Ovary (tissue), 9 donors: ENCODE measurements around the gene VDR. TPM values are rescaled to one million over a fixed set of nuclear protein-coding genes. Genes with fewer than 3 reads are reported as not detected.
A peak's percentile ranks its signal among the peaks of the same experiment; 100 is the strongest.

Source experiments
- DNase-seq, 5 donors: peaks; one replicate each; pipeline ENCODE4 v3.0.0-alpha.2; 2019 to 2020
- H3K27ac ChIP-seq, 2 donors: fragments of 200-600 bp; one replicate each; pipeline versions ENCODE4 v1.5.1 to v1.8.0; 2019 to 2022
- H3K27me3 ChIP-seq: fragments of 200-600 bp; one replicate; pipeline ENCODE4 v1.8.0; 2022
- H3K36me3 ChIP-seq: fragments of 200-600 bp; sonication (generic); one replicate; pipeline ENCODE4 v1.5.1; 2019
- H3K4me1 ChIP-seq: one replicate; pipeline ENCODE4 v1.8.1; 2013; ENCODE audit warnings: mild to moderate bottlenecking, moderate library complexity; ENCODE audit not compliant: insufficient read depth
- H3K4me3 ChIP-seq: fragments of 200-600 bp; sonication (generic); one replicate; pipeline ENCODE4 v1.5.1; 2017
- H3K9me3 ChIP-seq, 2 donors: fragments of 200-600 bp in 1 of 2; sonication (generic) in 1 of 2; one replicate each; pipeline versions ENCODE4 v1.5.1 to v1.8.1; 2013 to 2019; ENCODE audit warnings: mild to moderate bottlenecking in 1 of 2, moderate library complexity in 1 of 2
- EP300 ChIP-seq: sonication (generic); formaldehyde crosslinking; IDR thresholded peaks from one replicate; pipeline ENCODE4 v1.6.1; 2017; ENCODE audit warnings: antibody characterized with exemption
- POLR2A ChIP-seq: fragments of 450-650 bp; IDR thresholded peaks from one replicate; pipeline ENCODE4 v1.6.1; 2017; ENCODE audit warnings: antibody characterized with exemption, mild to moderate bottlenecking, moderate library complexity
- WGBS, 3 donors: extraction: QIAGEN DNeasy Blood & Tissue Kit in 1 of 3; methylation state at CpG; one replicate each; pipeline versions ENCODE4 v1.1.5 to v1.1.7; 2013 to 2017; 5-methylcytosine and 5-hydroxymethylcytosine counted together
- intact Hi-C, 4 donors: fragments of 100-400 bp; cut with DNase I; formaldehyde crosslinking; loops; one replicate each; pipeline versions ENCODE4 v1.11.0 to v1.15.1; 2022 to 2023
- polyA plus RNA-seq, 2 donors: library from polyadenylated mRNA; stranded (reverse); fragments of 200-250 nt in 1 of 2; fragments of 350-450 nt in 1 of 2; fragmentation: Illumina TruSeq in 1 of 2; extraction: RNeasy Lipid Tissue Mini Kit (QIAGEN cat#74804) in 1 of 2; gene quantifications; one replicate each; pipeline ENCODE4 v1.2.3, GENCODE V29; 2013 to 2014
- total RNA-seq, 7 donors: library from RNA; depleted of rRNA in 2 of 7; stranded (reverse); fragments of >200 nt in 2 of 7; fragmentation: NEBNext Ultra II Directional in 3 of 7; extraction: Animal tissue kit (Norgen Biotek cat#: 25700) in 3 of 7; gene quantifications; one replicate each; pipeline versions ENCODE4 v1.1.0 to v1.2.4, GENCODE V29; 2016 to 2023
- TF ChIP-seq, protein P1 (sequence below), 3 donors: fragments of 450-650 bp in 2 of 3; fragments of 200-600 bp in 1 of 3; IDR thresholded peaks; one replicate each; pipeline versions ENCODE4 v1.5.1 to v1.8.0; 2016 to 2022; ENCODE audit warnings: antibody characterized with exemption in 3 of 3, mild to moderate bottlenecking in 1 of 3
- donor health status: DM: no; HTN: no; CAD: no; lungs with moderate emphysema.
- donor health status: DM: no; HTN: no; CAD: no.
- donor health status: Bipolar disorder and iron deficiency.
- donor health status: DM: yes; HTN: yes; CAD: no.
- donor health status: DM: no; HTN: no; CAD: no.
- donor health status: DM: yes; HTN: yes; CAD: no.

Gene VDR
- total and polyA plus RNA-seq, 9 donors = 0.31 to 2.7 (median 1.1) TPM

DNA sequence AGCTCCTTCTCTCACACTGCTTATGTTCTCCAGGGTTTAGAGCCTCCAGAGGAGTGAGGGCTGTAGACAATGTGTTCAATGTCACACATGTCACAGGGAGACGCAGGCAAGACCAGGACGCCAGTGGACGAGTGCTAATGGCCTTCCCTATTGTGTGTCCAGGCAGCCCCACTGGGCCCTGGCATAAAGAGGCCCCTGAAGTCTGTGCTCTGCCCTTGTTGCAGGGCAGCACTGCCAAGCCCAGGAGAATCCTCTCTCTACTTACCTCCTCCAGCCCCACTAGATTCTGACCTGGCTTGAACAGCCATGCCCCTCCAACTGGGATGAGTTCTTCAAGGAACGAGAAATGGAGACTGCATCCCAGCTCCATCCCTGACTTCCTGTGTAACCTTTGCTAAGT is 33.8 kb upstream of the VDR start:
- H3K27ac ChIP-seq = no peak overlapping the region
- intact Hi-C loops = no loop called here
- peaks cover 4% of the 10 kb centered on the region for H3K4me1 ChIP-seq
- TF ChIP-seq, protein P1, sequence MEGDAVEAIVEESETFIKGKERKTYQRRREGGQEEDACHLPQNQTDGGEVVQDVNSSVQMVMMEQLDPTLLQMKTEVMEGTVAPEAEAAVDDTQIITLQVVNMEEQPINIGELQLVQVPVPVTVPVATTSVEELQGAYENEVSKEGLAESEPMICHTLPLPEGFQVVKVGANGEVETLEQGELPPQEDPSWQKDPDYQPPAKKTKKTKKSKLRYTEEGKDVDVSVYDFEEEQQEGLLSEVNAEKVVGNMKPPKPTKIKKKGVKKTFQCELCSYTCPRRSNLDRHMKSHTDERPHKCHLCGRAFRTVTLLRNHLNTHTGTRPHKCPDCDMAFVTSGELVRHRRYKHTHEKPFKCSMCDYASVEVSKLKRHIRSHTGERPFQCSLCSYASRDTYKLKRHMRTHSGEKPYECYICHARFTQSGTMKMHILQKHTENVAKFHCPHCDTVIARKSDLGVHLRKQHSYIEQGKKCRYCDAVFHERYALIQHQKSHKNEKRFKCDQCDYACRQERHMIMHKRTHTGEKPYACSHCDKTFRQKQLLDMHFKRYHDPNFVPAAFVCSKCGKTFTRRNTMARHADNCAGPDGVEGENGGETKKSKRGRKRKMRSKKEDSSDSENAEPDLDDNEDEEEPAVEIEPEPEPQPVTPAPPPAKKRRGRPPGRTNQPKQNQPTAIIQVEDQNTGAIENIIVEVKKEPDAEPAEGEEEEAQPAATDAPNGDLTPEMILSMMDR (IDR thresholded peaks at IDR 0.05) = no peak
- TF ChIP-seq POLR2A = no peak
- no peak for TF ChIP-seq EP300
- DNase-seq = no peak
- no peaks in the 10 kb centered on the region for H3K27me3 ChIP-seq
- H3K4me3 ChIP-seq = no peak overlapping the region
- H3K36me3 ChIP-seq = no peaks in the 10 kb centered on the region
- H3K9me3 ChIP-seq = no peaks in the 10 kb centered on the region
- 91 to 98% (median 96%) methylated on average over 4 of the region's 4 CpGs for WGBS, 3 donors

DNA sequence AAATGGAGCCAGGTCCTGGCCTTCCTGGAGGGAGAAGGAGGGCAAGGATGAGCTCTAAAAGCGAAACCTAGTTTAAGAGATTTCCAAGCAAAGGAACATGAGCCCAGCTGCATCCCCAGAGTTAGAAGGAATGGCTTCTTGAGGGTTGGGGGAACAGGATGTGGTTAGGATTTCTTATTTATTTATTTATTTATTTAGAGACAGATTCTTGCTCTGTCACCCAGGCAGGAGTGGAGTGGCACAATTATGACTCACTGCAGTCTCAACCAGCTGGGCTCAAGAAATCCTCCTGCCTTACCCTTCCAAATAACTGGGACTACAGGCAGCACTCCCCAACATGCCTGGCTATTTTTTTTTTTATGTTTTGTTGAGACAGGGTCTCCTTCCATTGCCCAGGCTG is 33.3 kb upstream of the VDR start:
- no peak overlapping the region for H3K27ac ChIP-seq
- TF ChIP-seq, protein P1 (IDR thresholded peaks at IDR 0.05) = no peak
- TF ChIP-seq EP300 (no peak), POLR2A (no peak)
- H3K4me1 ChIP-seq = peaks cover 4% of the 10 kb centered on the region
- H3K4me3 ChIP-seq = no peak overlapping the region
- no peak for DNase-seq
- no peaks in the 10 kb centered on the region for H3K9me3 ChIP-seq
- WGBS, 3 donors = 86 to 100% (median 98%) methylated on average over 1 of the region's 1 CpG
- H3K27me3 ChIP-seq = no peaks in the 10 kb centered on the region
- intact Hi-C loops = no loop called here
- H3K36me3 ChIP-seq = no peaks in the 10 kb centered on the region

DNA sequence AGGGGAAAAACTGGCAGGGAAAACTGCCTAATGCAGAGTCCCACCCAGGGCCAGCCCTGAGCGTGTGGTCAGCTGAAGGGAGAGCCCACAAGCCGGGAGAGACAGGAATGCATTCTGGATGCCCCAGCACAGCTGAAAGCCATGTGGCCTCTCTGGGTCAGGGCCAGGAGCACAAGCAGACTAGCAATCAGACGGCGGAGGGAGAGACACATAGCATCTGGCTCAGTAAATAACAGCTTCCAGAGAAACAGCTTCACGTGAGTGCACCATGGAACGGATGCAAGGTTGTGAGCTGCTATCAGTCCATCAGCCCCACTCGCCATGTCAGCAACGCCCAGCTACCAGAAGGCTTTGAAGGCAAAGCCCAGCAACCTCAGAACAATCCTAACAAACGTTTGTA is 30.4 kb upstream of the VDR start:
- H3K4me1 ChIP-seq = peaks cover 4% of the 10 kb centered on the region
- no peaks in the 10 kb centered on the region for H3K36me3 ChIP-seq
- 3 to 7% (median 4%) methylated on average over 9 of the region's 9 CpGs for WGBS, 3 donors
- TF ChIP-seq POLR2A (no peak), EP300 (no peak)
- TF ChIP-seq, protein P1 (IDR thresholded peaks at IDR 0.05) = no peak
- intact Hi-C loops = no loop called here
- no peak overlapping the region for H3K27ac ChIP-seq
- no peak overlapping the region for H3K4me3 ChIP-seq
- peak; percentile 48 to 83 (median 72) for DNase-seq
- no peaks in the 10 kb centered on the region for H3K9me3 ChIP-seq
- no peaks in the 10 kb centered on the region for H3K27me3 ChIP-seq

DNA sequence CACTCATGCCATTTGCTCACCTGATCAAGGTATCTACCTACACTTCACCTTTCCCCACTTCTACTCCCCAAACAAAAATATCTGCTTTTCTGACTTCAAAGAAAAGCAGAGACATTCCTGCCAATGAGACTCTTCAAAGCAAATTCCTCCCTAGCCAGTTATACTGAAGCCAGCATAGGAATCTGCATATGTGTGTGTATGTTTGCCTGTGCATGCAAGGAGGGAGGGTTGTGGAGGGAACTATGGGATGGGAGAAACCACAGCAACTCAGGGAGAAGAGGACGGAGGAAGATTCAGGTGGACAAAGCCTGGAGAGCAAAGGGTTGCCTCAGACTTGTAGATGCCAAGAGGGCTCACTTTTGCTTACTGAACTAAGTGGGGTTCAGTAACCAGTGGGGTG is 26.4 kb upstream of the VDR start:
- Histone ChIP-seq H3K27ac (no peak overlapping the region), H3K4me1 (peaks cover 4% of the 10 kb centered on the region), H3K36me3 (no peaks in the 10 kb centered on the region), H3K4me3 (no peak overlapping the region), H3K27me3 (no peaks in the 10 kb centered on the region), H3K9me3 (no peaks in the 10 kb centered on the region)
- TF ChIP-seq POLR2A = no peak
- no peak for TF ChIP-seq EP300
- TF ChIP-seq, protein P1 (IDR thresholded peaks at IDR 0.05) = no peak
- intact Hi-C loops = no loop called here
- WGBS, 3 donors = 67 to 89% (median 89%) methylated on average over 1 of the region's 1 CpG
- DNase-seq = no peak

DNA sequence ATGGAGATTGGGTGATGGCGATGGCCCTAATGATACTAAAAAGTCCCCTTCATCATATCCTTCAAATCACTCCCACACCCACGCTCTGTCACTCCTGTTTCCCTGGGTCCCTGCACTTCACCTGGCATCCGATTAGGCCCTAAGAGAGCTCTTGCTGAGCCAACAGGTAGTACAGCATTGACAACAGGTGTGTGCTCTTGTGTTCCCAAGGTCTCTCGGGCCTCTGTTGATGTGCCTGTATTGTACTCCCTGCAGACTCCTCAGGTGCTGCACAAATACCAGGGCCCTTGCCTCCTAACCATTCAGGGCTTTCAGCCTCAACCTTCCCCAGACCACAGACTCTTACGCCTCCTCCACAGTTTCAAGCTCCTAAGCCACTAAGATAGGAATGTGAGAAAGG is 25.8 kb upstream of the VDR start:
- no peaks in the 10 kb centered on the region for H3K36me3 ChIP-seq
- no peaks in the 10 kb centered on the region for H3K9me3 ChIP-seq
- H3K27me3 ChIP-seq = no peaks in the 10 kb centered on the region
- H3K4me1 ChIP-seq = peaks cover 4% of the 10 kb centered on the region
- H3K4me3 ChIP-seq = no peak overlapping the region
- no peak for DNase-seq
- TF ChIP-seq, protein P1 (IDR thresholded peaks at IDR 0.05) = no peak
- TF ChIP-seq EP300 (no peak), POLR2A (no peak)
- intact Hi-C loops = no loop called here
- 93 to 97% (median 97%) methylated on average over 5 of the region's 5 CpGs for WGBS, 3 donors
- no peak overlapping the region for H3K27ac ChIP-seq
